COLO668 (cell line): Measurements from ENCODE around the gene PLXND1.

Source experiments
- DNase-seq: peaks from one replicate; lab custom pipeline; 2025; ENCODE audit not compliant: unreplicated experiment; lab: John Stamatoyannopoulos, UW

Gene PLXND1

DNA sequence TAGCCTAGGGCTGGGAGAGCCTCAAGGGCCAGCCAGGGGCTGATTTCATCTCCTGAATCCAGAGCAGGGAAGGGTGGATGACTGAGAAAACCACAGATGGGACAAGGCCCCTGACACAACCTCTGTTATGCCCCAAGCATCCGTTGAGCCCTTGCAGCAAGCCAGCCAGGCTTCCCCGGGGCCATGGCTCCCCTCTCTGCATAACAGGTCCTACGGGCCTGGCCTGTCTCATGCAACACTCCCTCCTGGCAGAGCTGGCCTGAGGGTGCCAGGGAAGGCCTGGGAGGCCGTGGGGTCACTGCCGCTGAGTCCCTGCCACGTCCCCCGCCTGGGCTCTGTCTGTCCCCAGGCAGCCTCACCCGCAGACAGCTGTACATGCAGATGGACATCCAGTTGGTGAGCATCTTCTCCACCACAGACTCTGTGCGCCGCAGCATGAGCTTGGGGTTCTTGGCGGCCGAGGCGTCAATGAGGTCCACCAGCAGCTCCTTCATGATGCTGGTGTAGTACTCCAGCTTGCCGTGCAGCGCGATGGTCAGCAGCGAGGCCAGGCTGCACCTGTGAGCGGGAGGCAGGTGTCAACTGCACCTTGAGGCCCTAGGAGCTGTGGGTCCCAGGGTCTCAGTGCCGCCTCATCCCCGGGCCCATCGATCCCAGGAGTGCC, 41.4 kb downstream of the PLXND1 start:
- DNase-seq, result no peak

DNA sequence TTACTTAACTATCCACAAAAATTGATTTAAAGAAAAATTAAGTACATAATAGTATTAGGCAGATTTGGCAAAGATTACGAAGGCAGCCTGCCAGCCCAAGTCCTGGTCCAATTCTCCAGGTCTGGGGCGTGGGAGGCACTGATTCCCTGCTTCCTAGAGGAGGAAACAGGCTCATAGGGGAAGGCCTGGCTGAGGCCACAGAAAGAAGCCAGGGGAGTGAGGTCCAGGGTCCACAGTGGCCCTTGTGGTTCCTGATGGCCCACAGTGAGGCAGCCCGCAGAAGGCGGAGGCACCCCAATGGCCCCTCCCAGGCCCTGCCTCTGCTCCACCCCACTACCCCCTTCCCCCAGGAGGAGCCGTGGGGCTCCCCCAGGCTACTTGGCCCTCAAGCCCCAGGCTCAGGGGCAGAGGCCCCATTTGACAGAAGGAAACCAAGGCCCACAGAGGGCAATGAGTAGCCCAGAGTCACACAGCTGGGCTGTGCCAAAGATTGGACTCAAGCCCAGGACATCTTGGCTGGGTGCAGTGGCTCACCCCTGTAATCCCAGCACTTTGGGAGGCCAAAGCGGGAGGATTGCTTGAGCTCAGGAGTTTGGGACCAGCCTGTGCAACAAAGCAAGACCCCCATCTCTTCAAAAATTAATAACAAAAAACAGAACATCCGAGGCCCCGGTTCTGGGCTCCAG, 42.5 kb downstream of the PLXND1 start:
- DNase-seq, result no peak

DNA sequence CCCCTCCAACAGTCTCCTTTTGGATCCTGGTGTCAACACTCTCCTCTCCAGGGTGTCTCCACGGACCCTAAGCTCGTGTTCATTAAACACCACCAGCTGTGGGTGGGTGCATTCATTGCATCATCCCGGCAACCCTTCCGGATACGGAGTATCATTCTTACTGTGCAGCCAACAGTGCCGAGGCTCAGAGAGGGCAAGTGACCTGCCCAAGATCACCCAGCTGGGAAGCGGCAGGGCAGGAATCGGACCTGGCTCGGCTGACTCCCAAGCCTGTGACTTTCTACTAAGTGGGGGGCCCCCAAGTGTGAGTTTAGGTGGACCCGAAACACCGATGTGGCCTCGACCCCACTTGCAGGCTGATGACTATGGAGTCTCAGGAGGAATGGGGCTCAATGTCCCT, 43.1 kb downstream of the PLXND1 start:
- DNase-seq, result no peak

DNA sequence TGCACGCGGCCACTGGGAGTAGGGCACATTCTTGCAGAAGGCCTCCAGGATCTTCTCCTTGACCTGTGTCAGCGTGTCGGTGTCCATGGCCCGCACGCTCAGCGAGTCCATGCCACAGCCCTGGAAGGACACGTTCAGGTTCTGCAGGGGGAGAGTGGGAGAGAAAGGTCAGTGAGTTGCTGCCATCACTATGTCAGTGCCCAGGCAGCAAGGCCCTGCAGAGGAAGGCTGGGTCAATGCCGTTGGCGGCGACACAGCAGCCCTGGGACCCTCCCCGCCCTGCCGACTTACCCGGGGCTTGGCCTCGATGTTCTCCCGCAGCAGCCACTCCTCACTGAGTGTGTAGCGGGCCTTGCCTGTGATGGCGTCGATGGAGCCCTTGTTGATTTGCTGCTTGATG, 43.7 kb downstream of the PLXND1 start:
- no peak for DNase-seq

DNA sequence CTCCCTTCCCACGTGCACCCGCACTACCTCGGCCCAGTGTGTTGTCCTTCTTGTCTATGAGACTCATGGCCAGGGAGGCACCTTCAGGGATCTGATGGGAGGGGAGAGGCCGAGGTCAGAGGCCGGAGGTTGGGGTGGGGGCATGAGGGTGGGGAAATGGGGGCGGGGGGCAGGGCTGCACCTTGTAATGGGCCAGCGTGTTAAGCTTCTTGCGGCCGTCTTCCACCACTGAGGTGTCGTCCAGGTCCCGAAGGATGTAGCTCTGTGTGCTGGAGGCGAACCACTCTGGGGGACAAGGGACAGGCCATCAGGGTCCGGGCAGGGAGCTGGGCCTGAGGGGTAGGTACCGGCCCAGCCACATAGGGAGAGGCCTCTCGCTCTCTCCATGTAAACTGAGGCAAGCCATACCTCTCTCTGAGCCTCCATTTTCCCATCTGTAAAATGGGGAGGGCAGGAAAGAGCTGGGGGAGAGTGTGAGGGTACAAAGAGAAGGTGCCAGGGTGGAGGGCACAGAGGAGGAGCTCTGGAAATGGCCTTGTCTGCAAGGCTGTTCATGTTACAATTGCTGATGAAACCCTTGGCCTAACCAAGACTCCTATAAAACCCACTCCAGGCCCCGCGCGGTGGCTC, 44.7 kb downstream of the PLXND1 start:
- no peak for DNase-seq

DNA sequence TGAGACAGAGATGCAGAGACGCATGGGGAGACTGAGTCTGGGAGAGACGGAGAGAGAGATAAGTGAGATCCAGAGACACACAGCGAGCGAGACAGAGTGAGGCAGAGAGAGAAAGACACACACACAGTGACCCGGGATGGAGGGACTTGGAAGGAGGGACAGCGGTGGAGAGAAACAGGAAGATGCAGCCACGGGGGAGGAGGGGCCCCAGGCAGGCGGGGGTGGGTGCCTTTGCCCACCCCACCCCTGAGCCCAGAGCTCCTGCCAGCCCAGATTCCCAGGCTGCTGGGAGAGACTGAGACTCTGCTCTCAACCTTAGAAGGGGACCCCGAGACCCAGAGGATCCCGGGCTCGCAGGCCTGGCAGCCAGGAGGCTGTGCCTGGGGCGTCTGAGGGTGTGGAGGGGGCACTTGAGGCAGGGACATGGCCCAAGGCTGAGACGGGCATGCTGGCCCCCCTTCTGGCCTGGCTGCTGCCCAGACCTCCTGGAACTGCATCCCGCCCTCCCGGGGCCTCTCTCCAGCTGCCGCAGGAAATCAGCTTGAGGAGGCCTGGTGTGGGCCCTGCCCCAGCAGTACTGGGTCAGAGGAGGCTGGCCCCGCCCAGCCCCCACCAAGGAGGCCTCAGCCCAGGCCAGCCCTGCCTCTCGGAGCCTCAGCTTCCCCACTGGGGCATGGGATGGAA, 45.4 kb downstream of the PLXND1 start:
- DNase-seq, result no peak

DNA sequence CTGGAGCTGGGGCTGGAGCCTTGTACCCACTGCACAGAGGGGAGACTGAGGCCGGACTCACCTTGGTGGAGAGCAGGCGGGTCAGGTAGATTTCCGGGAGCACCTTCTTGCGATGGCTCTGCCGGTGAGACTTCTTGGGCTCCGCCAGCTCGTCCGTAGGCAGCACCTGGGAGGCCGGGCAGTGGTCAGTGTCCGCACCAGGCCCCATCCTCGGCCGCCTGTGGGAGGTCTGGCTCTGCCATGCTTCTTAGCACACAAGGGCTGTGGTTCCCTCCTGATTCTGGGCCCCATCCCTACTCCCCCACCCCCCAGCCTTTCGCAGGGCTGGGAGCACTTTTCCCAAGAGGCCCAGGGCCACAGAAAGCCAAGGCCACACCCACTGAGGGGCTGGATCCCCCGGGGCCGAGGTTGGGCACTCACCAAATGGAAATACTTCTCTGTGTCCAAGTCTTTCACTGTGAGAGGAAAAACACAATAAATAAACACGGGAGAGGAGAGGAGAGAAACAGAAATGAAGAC, 46.1 kb downstream of the PLXND1 start:
- no peak for DNase-seq

DNA sequence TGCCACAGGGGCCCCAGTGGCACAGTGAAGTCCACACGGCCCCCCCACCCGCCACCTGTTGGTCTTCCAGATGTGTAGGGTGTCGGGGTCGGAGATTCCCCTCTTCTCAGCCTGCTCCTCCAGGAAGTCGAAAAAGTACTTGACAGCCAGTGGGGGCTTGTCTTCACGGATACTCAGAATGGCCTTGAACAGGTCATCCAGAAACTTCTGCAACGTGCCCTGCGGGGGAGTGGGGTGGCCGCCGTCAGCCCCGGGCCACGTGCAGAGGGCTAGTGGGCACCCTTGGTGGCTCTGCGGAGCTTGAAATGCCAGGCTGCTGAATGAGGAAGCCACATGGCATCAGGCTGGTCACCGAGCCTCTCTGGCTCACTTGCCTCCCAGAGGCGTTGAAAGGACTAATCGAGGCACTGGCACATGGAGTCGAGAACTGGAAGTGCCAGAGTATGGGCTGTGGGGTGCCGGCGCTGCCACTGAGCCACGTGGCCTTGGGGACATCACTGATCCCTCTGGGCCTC, 46.9 kb downstream of the PLXND1 start:
- no peak for DNase-seq

DNA sequence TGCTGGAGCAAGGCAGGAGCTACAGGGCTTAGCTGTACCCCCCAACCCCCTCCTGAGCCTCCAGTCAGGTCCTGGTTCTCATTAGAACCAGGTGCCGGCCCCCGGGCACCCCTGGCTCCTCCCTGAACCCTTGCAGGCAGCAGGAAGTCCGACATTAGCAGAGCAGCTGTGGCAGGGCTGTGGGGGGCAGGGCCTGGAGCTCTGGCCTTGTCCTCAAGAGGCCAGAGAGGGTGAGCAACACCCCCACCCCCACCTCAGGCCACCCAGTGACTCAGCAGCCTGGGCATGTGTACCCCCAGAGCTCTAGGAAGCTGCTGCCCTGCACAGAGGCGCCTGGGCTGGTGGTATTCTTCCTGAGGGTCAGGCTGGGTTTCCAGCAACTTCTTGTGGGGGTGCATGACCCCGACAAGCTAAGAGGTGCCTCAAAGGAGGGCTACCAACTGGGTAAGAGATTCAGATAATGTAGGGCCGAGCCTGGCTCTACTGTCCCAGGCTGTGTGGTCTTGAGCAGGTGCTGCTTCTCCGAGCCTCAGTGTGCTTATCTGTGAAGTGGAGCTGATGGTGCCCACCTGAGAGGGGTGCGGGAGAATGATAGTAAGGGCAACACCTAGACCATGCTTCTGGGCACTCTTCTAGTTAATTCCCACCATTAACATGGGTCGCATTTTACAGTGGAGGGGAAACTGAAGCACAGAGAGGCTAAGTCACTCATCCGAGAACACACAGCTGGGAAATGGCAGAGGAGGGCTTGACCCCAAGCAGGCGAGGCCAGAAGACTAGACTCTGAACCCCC, 47.5 kb downstream of the PLXND1 start:
- DNase-seq, result peak; percentile 37

DNA sequence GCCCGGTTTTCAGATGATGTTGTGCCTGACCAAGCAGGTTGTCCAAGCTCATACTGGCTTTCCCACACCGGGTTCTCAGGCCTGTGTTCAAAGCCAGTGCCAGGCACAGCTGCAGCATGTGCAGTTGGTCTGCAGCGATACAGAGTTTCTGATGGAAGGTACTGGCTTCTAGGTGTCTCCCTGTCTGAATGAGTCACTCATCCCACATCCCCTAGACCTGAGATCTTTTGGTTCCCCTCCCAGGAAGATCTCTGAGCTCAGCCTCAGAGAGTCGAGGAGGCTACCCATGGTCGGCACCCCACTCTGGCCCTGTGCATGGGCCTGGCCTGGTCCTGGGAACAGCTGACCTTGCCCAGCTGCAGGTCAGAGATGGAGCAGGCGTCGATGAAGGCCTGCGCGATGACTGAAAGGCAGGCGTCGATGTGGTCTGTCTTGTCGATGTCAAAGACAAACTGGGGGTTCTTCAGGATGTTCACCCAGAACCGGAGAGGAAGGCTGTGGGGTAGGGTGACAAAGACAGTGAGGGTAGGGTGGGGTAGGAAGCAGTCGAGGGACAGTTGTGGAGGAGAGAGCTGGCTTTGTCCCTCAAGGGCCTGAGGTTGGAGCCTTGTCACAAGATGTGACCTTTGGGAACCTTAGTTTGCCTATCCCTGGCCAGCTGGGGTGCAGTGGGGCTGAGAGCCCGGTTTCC, 48.2 kb downstream of the PLXND1 start:
- no peak for DNase-seq

DNA sequence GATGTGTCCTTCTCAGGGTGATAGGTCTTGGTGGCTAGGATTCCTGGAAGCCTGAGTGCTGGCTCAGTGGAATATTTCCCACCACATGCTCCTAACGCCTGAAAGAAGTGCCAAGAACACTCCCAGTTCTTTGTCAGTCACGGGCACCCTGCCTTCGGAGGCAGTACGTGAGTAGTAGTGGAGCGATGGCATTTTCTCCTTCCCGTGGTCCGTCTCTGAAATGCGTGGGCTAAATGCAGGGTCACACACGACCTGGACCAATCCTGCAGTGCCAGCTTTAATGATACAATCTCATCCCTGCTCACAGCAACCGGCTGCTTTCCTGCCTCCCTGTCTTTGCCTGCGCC, 49.0 kb downstream of the PLXND1 start:
- DNase-seq, result no peak

DNA sequence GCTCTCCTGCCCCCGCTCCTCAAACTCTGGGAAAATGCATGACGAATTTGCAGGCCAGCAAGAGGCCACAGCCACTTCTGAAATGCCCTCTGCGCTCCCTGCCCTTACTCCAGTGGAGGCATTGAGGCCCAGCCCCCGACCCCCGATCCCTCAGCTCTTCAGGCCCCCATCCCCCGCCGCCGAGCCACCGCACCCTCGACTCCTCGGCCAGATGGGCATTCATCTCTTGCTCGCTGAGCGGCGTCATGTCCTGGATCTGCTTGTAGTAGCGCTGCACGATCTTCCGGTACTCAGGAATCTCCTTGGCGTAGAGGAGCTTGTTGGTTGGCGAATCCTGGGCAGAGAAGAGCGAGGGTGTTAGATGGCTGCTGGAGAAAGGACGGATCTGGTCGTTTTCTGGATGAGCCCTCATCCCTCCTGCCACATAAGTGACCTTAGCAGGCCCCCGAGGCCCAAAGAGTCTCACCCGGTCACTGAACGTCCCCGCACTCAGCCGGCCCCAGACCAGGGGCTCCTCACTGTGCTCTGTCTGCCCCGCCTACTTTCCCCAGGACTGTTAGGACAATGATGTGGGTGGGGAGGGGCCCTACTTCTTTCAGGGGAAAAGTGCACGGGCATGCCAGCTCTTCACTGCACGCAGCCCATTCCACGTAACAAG, 49.5 kb downstream of the PLXND1 start:
- no peak for DNase-seq

DNA sequence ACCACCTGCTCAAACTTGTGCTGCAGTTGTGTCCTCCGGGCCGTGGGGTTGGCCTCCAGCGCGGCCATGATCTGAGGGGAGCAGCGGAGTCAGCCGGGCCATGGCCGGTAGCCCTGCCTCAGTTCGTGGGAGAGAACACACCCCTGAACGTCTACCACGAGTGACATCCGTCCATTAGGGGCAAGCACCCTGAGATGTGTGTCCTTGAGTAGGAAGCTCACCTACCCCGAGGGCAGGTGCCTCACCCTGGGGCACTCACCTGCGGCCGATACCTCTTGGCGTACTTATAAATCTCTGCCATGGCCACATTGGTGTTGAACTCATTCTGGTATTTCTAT, 50.1 kb downstream of the PLXND1 start:
- DNase-seq, result no peak

DNA sequence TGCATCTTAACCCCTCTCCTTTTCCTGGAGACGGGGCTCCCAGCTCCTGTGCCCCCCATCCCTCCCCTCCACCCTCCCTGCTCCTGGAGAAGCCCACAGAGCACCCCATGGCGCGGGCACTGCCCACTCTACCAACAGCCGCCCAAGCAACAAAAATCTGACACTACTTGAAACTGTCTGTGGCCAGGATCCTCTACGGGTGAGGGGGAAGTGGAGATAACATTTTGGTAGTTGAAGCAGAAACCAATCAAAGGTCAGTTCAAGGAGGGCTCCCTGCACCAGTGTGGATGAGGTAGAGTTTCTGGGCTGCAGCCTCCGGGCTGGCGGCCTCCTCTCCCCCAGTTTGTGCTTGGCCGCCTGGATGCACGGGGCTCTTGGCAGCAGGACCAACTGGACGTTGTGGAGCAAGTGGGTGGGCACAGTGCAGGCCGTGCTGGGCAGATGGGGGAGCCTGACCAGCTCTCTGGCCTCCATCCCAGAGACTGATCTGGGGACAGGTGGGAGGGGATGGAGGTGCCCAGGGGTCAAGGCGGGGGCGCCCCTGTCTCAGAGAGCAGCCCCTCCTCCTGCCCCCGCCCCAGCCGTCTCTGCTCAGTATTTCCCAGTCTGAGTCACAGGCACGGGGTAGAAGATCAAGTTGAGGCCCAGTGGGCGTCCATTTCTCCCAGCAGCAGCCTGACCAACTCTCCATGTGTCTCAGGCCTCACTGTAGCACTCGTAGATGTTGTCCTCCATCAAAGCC, 50.7 kb downstream of the PLXND1 start:
- no peak for DNase-seq

DNA sequence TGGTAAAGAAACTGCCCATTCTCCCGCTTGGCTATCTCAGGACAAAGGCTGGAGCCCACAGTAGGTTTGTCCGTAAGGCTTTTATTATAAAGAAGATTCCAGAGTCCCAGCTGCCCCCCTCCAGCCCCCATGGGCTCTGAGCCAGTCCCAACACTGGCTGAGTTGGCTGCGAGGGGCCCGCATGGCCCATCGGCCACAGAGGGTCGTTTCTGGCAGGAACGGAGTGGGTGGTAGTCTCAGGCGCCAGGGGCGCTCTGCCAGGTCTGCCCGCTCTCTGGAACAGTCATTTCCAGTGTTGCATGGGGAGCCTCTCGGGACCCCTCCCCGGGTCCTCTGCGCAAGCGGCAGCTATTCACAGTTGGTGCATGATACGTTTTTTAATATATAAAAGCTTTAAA, 51.3 kb downstream of the PLXND1 start:
- no peak for DNase-seq

DNA sequence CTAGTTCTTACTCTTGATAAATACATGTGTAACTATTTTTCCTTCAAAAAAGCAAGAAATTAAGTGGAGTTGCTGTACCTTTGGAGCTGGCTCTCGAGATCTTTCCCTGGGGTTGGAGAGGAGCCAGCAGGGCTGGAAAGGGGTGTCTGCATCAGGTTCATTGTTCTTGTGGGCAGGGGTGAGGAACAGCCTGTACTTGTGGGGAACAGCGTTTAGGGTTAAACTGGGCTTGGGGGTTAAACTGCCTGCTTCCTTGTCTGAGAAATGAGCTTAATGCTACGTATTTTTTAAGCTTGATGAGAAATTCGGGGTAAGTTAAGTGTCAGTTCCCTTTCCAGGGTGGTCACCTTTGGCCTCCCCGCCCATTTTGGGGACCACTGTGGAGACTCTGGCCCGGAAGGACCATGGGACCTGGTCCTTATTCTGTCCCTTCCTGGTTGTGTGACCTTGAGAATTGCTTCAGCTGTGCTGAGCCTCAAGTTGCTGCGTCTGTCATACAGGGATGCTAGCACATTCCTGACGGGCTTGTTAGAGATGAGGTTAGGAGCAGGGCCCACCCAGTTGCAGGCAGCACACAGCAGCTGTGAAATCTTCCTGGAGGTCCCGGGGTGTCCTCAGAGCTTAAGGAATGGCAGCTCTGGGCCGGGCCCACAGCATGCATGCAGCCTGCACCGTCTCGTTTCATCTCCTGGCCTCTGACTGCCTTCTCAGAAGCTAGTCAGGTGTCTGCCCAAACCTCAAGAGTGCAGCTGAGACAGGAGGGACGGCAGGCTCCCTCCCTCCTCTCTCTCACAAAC, 51.9 kb downstream of the PLXND1 start:
- DNase-seq, result no peak

DNA sequence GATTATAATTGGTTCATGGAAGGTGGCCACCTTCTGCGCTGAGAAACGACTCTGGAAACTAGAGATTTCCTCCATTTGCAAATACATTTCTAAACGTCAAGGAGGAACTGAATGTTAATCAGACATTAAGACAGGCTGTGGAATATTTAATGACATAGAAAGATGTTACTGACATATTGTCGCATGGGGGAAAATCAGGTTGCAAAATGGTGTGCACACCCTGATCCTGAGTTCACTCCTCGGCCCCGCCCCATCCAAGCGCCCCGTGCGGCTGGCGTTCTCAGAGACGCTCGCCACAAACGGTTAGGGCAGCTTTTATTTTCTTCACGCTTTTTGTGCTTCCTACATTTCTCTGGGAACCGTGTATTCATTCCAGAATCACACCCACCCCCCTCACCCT, 52.8 kb downstream of the PLXND1 start:
- DNase-seq, result no peak

DNA sequence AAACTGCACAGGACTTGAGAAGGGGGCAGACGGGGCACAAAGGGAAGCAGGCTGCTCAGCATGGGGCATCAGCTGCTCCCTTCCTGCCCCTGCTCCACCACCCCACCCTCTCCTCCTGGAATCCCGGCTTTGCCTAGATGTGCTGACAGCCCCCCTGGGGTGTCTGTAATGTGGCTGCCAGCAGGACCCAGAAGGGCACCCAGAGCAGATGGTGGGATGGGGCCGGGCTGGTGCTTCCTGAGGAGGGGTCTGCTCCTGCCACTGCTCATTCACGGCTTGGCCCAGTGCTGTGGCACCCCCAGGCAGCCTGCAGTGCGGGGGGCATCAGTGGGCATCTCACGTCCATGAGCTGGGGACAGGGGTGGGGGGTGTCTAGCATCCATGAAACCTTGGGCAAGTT, 53.3 kb downstream of the PLXND1 start:
- DNase-seq, result no peak
